Ovary (tissue), 9 donors: ENCODE measurements around the gene GALR1. TPM values are rescaled to one million over a fixed set of nuclear protein-coding genes. Genes with fewer than 3 reads are reported as not detected.

Experiments used
- DNase-seq, 5 donors: peaks; one replicate each; pipeline ENCODE4 v3.0.0-alpha.2; 2019 to 2020
- H3K27ac ChIP-seq, 2 donors: fragments of 200-600 bp; one replicate each; pipeline versions ENCODE4 v1.5.1 to v1.8.0; 2019 to 2022
- H3K27me3 ChIP-seq: fragments of 200-600 bp; one replicate; pipeline ENCODE4 v1.8.0; 2022
- H3K36me3 ChIP-seq: fragments of 200-600 bp; sonication (generic); one replicate; pipeline ENCODE4 v1.5.1; 2019
- H3K4me1 ChIP-seq: one replicate; pipeline ENCODE4 v1.8.1; 2013; ENCODE audit warnings: mild to moderate bottlenecking, moderate library complexity; ENCODE audit not compliant: insufficient read depth
- H3K4me3 ChIP-seq: fragments of 200-600 bp; sonication (generic); one replicate; pipeline ENCODE4 v1.5.1; 2017
- H3K9me3 ChIP-seq, 2 donors: fragments of 200-600 bp in 1 of 2; sonication (generic) in 1 of 2; one replicate each; pipeline versions ENCODE4 v1.5.1 to v1.8.1; 2013 to 2019; ENCODE audit warnings: mild to moderate bottlenecking in 1 of 2, moderate library complexity in 1 of 2
- CTCF ChIP-seq, 3 donors: fragments of 450-650 bp in 2 of 3; fragments of 200-600 bp in 1 of 3; IDR thresholded peaks; one replicate each; pipeline versions ENCODE4 v1.5.1 to v1.8.0; 2016 to 2022; ENCODE audit warnings: antibody characterized with exemption in 3 of 3, mild to moderate bottlenecking in 1 of 3
- EP300 ChIP-seq: sonication (generic); formaldehyde crosslinking; IDR thresholded peaks from one replicate; pipeline ENCODE4 v1.6.1; 2017; ENCODE audit warnings: antibody characterized with exemption
- POLR2A ChIP-seq: fragments of 450-650 bp; IDR thresholded peaks from one replicate; pipeline ENCODE4 v1.6.1; 2017; ENCODE audit warnings: antibody characterized with exemption, mild to moderate bottlenecking, moderate library complexity
- WGBS, 3 donors: extraction: QIAGEN DNeasy Blood & Tissue Kit in 1 of 3; methylation state at CpG; one replicate each; pipeline versions ENCODE4 v1.1.5 to v1.1.7; 2013 to 2017; 5-methylcytosine and 5-hydroxymethylcytosine counted together
- intact Hi-C, 4 donors: fragments of 100-400 bp; cut with DNase I; formaldehyde crosslinking; loops; one replicate each; pipeline versions ENCODE4 v1.11.0 to v1.15.1; 2022 to 2023
- polyA plus RNA-seq, 2 donors: library from polyadenylated mRNA; stranded (reverse); fragments of 200-250 nt in 1 of 2; fragments of 350-450 nt in 1 of 2; fragmentation: Illumina TruSeq in 1 of 2; extraction: RNeasy Lipid Tissue Mini Kit (QIAGEN cat#74804) in 1 of 2; gene quantifications; one replicate each; pipeline ENCODE4 v1.2.3, GENCODE V29; 2013 to 2014
- total RNA-seq, 7 donors: library from RNA; depleted of rRNA in 2 of 7; stranded (reverse); fragments of >200 nt in 2 of 7; fragmentation: NEBNext Ultra II Directional in 3 of 7; extraction: Animal tissue kit (Norgen Biotek cat#: 25700) in 3 of 7; gene quantifications; one replicate each; pipeline versions ENCODE4 v1.1.0 to v1.2.4, GENCODE V29; 2016 to 2023
- donor health status: DM: no; HTN: no; CAD: no; lungs with moderate emphysema.
- donor health status: DM: no; HTN: no; CAD: no.
- donor health status: Bipolar disorder and iron deficiency.
- donor health status: DM: yes; HTN: yes; CAD: no.
- donor health status: DM: no; HTN: no; CAD: no.
- donor health status: DM: yes; HTN: yes; CAD: no.

GALR1 gene
- total and polyA plus RNA-seq, 9 donors: under 0.01 to 0.12 (median 0.04) TPM; not detected in 5

- no peak for TF ChIP-seq CTCF (IDR thresholded peaks at IDR 0.05)
- TF ChIP-seq EP300: no peak
- no peak for TF ChIP-seq POLR2A
- intact Hi-C loops: loop anchor here in 1 of 4 donors (10.0 kb wide), 1 partner anchor 262 kb away; no protein-coding TSS in a partner anchor
- Histone ChIP-seq H3K27me3 (no peaks in the 10 kb centered on the region), H3K27ac (no peak overlapping the region), H3K4me3 (no peak overlapping the region), H3K9me3 (no peaks in the 10 kb centered on the region), H3K4me1 (no peaks in the 10 kb centered on the region), H3K36me3 (no peaks in the 10 kb centered on the region)
- DNase-seq: no peak
- 72 to 82% (median 77%) methylated on average over 4 of the region's 4 CpGs for whole genome bisulfite sequencing, 3 donors
Measured at GRCh38 chr18:77262643-77263465, 13.2 kb downstream of the GALR1 start.

- Histone ChIP-seq H3K4me3 (no peak overlapping the region), H3K27me3 (no peaks in the 10 kb centered on the region), H3K27ac (no peak overlapping the region), H3K4me1 (no peaks in the 10 kb centered on the region), H3K9me3 (no peaks in the 10 kb centered on the region), H3K36me3 (no peaks in the 10 kb centered on the region)
- TF ChIP-seq EP300: no peak
- TF ChIP-seq CTCF (IDR thresholded peaks at IDR 0.05): no peak
- TF ChIP-seq POLR2A: no peak
- intact Hi-C loops: loop anchor here in 1 of 4 donors (10.0 kb wide), 1 partner anchor 261 kb away; no protein-coding TSS in a partner anchor
- no peak for DNase-seq
- 75 to 81% (median 75%) methylated on average over 3 of the region's 3 CpGs for WGBS, 3 donors
Measured at GRCh38 chr18:77263466-77263763, 13.8 kb downstream of the GALR1 start.

GRCh38 chr18:77267969-77268368 lies 18.3 kb downstream of the GALR1 start:
- H3K27ac ChIP-seq: no peak overlapping the region
- TF ChIP-seq EP300: no peak
- TF ChIP-seq POLR2A: no peak
- TF ChIP-seq CTCF (IDR thresholded peaks at IDR 0.05): no peak
- DNase-seq: no peak

GRCh38 chr18:77268456-77268855 lies 18.8 kb downstream of the GALR1 start:
- 83 to 89% (median 85%) methylated on average over 9 of the region's 9 CpGs for WGBS, 3 donors
- no peak overlapping the region for H3K27ac ChIP-seq
- no peak for DNase-seq
- TF ChIP-seq EP300 (no peak), POLR2A (no peak), CTCF (IDR thresholded peaks at IDR 0.05) (no peak)
- H3K4me3 ChIP-seq: no peak overlapping the region
- H3K36me3 ChIP-seq: no peaks in the 10 kb centered on the region
- no peaks in the 10 kb centered on the region for H3K9me3 ChIP-seq
- no peaks in the 10 kb centered on the region for H3K27me3 ChIP-seq
- H3K4me1 ChIP-seq: no peaks in the 10 kb centered on the region
- intact Hi-C loops: loop anchor here in 1 of 4 donors (10.0 kb wide), 1 partner anchor 256 kb away; no protein-coding TSS in a partner anchor

More at GRCh38 chr18:77267969-77268368, 18.3 kb downstream of the GALR1 start:
- Histone ChIP-seq H3K36me3 (no peaks in the 10 kb centered on the region), H3K27me3 (no peaks in the 10 kb centered on the region), H3K4me1 (no peaks in the 10 kb centered on the region), H3K9me3 (no peaks in the 10 kb centered on the region), H3K4me3 (no peak overlapping the region)
- intact Hi-C loops: loop anchor here in 1 of 4 donors (10.0 kb wide), 1 partner anchor 257 kb away; no protein-coding TSS in a partner anchor
- 37 to 54% (median 39%) methylated on average over 6 of the region's 6 CpGs for WGBS, 3 donors
